Neural cell (in vitro differentiated cells): Measurements from ENCODE around the gene SEBOX. TPM values are rescaled to one million over a fixed set of nuclear protein-coding genes. Genes with fewer than 3 reads are reported as not detected.

Experiments
- H2AFZ ChIP-seq: fragments of 200-600, 300-800 bp; sonication (generic), shearing (Covaris generic); 2 replicates; pipeline ENCODE4 v1.6.0; 2014; ENCODE audit warnings: low read depth, mild to moderate bottlenecking, antibody characterized with exemption, low read length, moderate library complexity
- H3F3A ChIP-seq: fragments of 200-600 bp; shearing (Covaris generic); 2 replicates; pipeline ENCODE4 v1.6.1; 2016; ENCODE audit warnings: mild to moderate bottlenecking, moderate library complexity, mixed read lengths, antibody characterized with exemption, low read length; ENCODE audit not compliant: insufficient read depth, poor library complexity, severe bottlenecking
- H3K27ac ChIP-seq: fragments of 200-600, 300-800 bp; sonication (generic), shearing (Covaris generic); 2 replicates; pipeline ENCODE4 v1.5.1; 2014; ENCODE audit warnings: mild to moderate bottlenecking, low read length, moderate library complexity
- H3K27me3 ChIP-seq: fragments of 300-800, 200-600 bp; sonication (generic), shearing (Covaris generic); 2 replicates; pipeline ENCODE4 v1.6.0; 2014; ENCODE audit warnings: mild to moderate bottlenecking, low read depth, low read length, moderate library complexity; ENCODE audit not compliant: insufficient read depth
- H3K36me3 ChIP-seq: fragments of 300-800, 200-600 bp; sonication (generic), shearing (Covaris generic); 2 replicates; pipeline ENCODE4 v1.5.1; 2014; ENCODE audit warnings: mild to moderate bottlenecking, antibody characterized with exemption, low read length, moderate library complexity; ENCODE audit not compliant: insufficient read depth
- H3K4me2 ChIP-seq: fragments of 300-800, 200-600 bp; sonication (generic), shearing (Covaris generic); 2 replicates; pipeline ENCODE4 v1.6.0; 2014; ENCODE audit warnings: mild to moderate bottlenecking, low read length
- H3K4me3 ChIP-seq: fragments of 300-800, 200-600 bp; sonication (generic), shearing (Covaris generic); 2 replicates; pipeline ENCODE4 v1.5.1; 2014; ENCODE audit warnings: mild to moderate bottlenecking, low read length, moderate library complexity
- H3K79me2 ChIP-seq: fragments of 200-600 bp; shearing (Covaris generic); replicated peaks from 2 replicates; pipeline ENCODE4 v1.6.0; 2014; ENCODE audit warnings: mild to moderate bottlenecking, low read length, moderate library complexity; ENCODE audit not compliant: insufficient read depth
- H3K9ac ChIP-seq: fragments of 300-800, 200-600 bp; sonication (generic), shearing (Covaris generic); 2 replicates; pipeline ENCODE4 v1.6.1; 2016; ENCODE audit warnings: mild to moderate bottlenecking, low read length, mixed read lengths
- H3K9me2 ChIP-seq: fragments of 200-600 bp; shearing (Covaris generic); 2 replicates; pipeline ENCODE4 v1.6.1; 2016; ENCODE audit warnings: mild to moderate bottlenecking, low read length, mixed read lengths; ENCODE audit not compliant: insufficient read depth
- H3K9me3 ChIP-seq: fragments of 200-600, 300-800 bp; sonication (generic), shearing (Covaris generic); 2 replicates; pipeline ENCODE4 v1.6.1; 2016; ENCODE audit warnings: mild to moderate bottlenecking, mixed run types, low read length, moderate library complexity, mixed read lengths
- H4K20me1 ChIP-seq: fragments of 200-600 bp; shearing (Covaris generic); 2 replicates; pipeline ENCODE4 v1.6.1; 2016; ENCODE audit warnings: mild to moderate bottlenecking, mixed run types; ENCODE audit not compliant: insufficient read depth
- CTCF ChIP-seq: fragments of 450-650 bp; IDR thresholded peaks from 2 replicates; pipeline ENCODE4 v1.5.1; 2014; ENCODE audit warnings: antibody characterized with exemption, mild to moderate bottlenecking, moderate library complexity; ENCODE audit not compliant: poor library complexity, severe bottlenecking
- EP300 ChIP-seq: fragments of 450-650 bp; conservative IDR thresholded peaks from 2 replicates; pipeline ENCODE4 v1.6.1; 2014; ENCODE audit warnings: antibody characterized with exemption, mild to moderate bottlenecking, moderate library complexity; ENCODE audit not compliant: poor library complexity, severe bottlenecking
- EZH2 ChIP-seq: fragments of 200-600, 300-800 bp; shearing (Covaris generic), sonication (generic); IDR thresholded peaks from 2 replicates; pipeline ENCODE4 v1.6.1; 2014; ENCODE audit warnings: antibody characterized with exemption, low read length, borderline replicate concordance, mild to moderate bottlenecking; ENCODE audit not compliant: insufficient read depth, poor library complexity, severe bottlenecking
- MXI1 ChIP-seq: fragments of 450-650 bp; conservative IDR thresholded peaks from 2 replicates; pipeline ENCODE4 v1.6.1; 2014; ENCODE audit warnings: antibody characterized with exemption, mild to moderate bottlenecking; ENCODE audit not compliant: poor library complexity, severe bottlenecking
- POLR2AphosphoS5 ChIP-seq: IDR thresholded peaks from 2 replicates; pipeline ENCODE4 v1.6.1; 2012
- RAD21 ChIP-seq: fragments of 450-650 bp; conservative IDR thresholded peaks from 2 replicates; pipeline ENCODE4 v1.6.1; 2014; ENCODE audit warnings: antibody characterized with exemption, mild to moderate bottlenecking, moderate library complexity
- REST ChIP-seq: IDR thresholded peaks from 2 replicates; pipeline ENCODE4 v1.6.1; 2012; ENCODE audit warnings: borderline replicate concordance
- SMC3 ChIP-seq: fragments of 450-650 bp; conservative IDR thresholded peaks from 2 replicates; pipeline ENCODE4 v1.6.1; 2014; ENCODE audit warnings: antibody characterized with exemption, mild to moderate bottlenecking, moderate library complexity; ENCODE audit not compliant: poor library complexity
- TAF1 ChIP-seq: IDR thresholded peaks from 2 replicates; pipeline ENCODE4 v1.6.1; 2012; ENCODE audit warnings: low read depth
- polyA plus RNA-seq: library from polyadenylated mRNA; depleted of rRNA; stranded (reverse); fragments of >200 nt; gene quantifications from 2 replicates; pipeline ENCODE4 v1.2.3, GENCODE V29; 2014

SEBOX gene
- polyA plus RNA-seq, 1 donor from 2014 or later: not detected

GRCh38 chr17:28331891-28332420 is 33.0 kb downstream of the SEBOX start:
- peaks cover 29% of the 10 kb centered on the region for H3K79me2 ChIP-seq
- no peak overlapping the region for H3K4me3 ChIP-seq

GRCh38 chr17:28330671-28331070 is 34.3 kb downstream of the SEBOX start:
- Histone ChIP-seq H3F3A (no peaks in the 10 kb centered on the region), H3K4me2 (no peak overlapping the region), H3K27me3 (no peaks in the 10 kb centered on the region), H3K4me3 (no peak overlapping the region), H3K79me2 (peaks cover 26% of the 10 kb centered on the region), H4K20me1 (no peaks in the 10 kb centered on the region), H3K9me2 (no peaks in the 10 kb centered on the region), H2AFZ (no peak overlapping the region), H3K27ac (no peak overlapping the region), H3K9me3 (no peaks in the 10 kb centered on the region), H3K9ac (no peak overlapping the region), H3K36me3 (peaks cover 6% of the 10 kb centered on the region)
- TF ChIP-seq EP300 (no peak), TAF1 (no peak), REST (no peak), RAD21 (no peak), EZH2 (no peak), CTCF (no peak)

More at GRCh38 chr17:28331891-28332420, 33.0 kb downstream of the SEBOX start:
- H3K27me3 ChIP-seq: no peaks in the 10 kb centered on the region
- no peak overlapping the region for H3K9ac ChIP-seq
- H3K4me2 ChIP-seq: no peak overlapping the region
- TF ChIP-seq SMC3 (no peak), CTCF (no peak), POLR2AphosphoS5 (no peak), RAD21 (no peak), MXI1 (no peak), TAF1 (no peak), REST (no peak), EZH2 (no peak), EP300 (no peak)
- no peaks in the 10 kb centered on the region for H3K9me2 ChIP-seq
- H3K27ac ChIP-seq: no peak overlapping the region
- H2AFZ ChIP-seq: no peak overlapping the region
- peaks cover 6% of the 10 kb centered on the region for H3K36me3 ChIP-seq
- no peaks in the 10 kb centered on the region for H3K9me3 ChIP-seq
- no peaks in the 10 kb centered on the region for H4K20me1 ChIP-seq
- no peaks in the 10 kb centered on the region for H3F3A ChIP-seq
